SU-DHL-6 (cell line): ENCODE results near the gene CTSS.

Experiments
- H2AFZ ChIP-seq: fragments of 200-600 bp; sonication (generic); 2 replicates; pipeline ENCODE4 v1.6.1; 2014; ENCODE audit warnings: low read depth, mild to moderate bottlenecking, moderate library complexity, mixed read lengths, antibody characterized with exemption, low read length; ENCODE audit not compliant: severe bottlenecking
- H3F3A ChIP-seq: fragments of 200-600 bp; shearing (Covaris generic); 2 replicates; pipeline ENCODE4 v1.6.0; 2016; ENCODE audit warnings: antibody characterized with exemption, mild to moderate bottlenecking; ENCODE audit not compliant: insufficient read depth
- H3K27ac ChIP-seq: fragments of 200-600 bp; sonication (generic); 2 replicates; pipeline ENCODE4 v1.5.1; 2016; ENCODE audit warnings: low read depth, mild to moderate bottlenecking, low read length, moderate library complexity, mixed read lengths
- H3K27me3 ChIP-seq: fragments of 200-600 bp; sonication (generic), shearing (Covaris generic); 2 replicates; pipeline ENCODE4 v1.6.0; 2014; ENCODE audit warnings: mild to moderate bottlenecking, low read length
- H3K36me3 ChIP-seq: fragments of 200-600 bp; sonication (generic); 2 replicates; pipeline ENCODE4 v1.6.1; 2014; ENCODE audit warnings: mild to moderate bottlenecking, low read length, mixed read lengths
- H3K4me2 ChIP-seq: fragments of 300-600, 200-600 bp; shearing (Covaris generic), sonication (generic); 2 replicates; pipeline ENCODE4 v1.6.0; 2014; ENCODE audit warnings: low read length, low read depth, mild to moderate bottlenecking; ENCODE audit not compliant: poor library complexity, severe bottlenecking
- H3K4me3 ChIP-seq: fragments of 200-600 bp; sonication (generic); 2 replicates; pipeline ENCODE4 v1.5.1; 2014; ENCODE audit warnings: antibody characterized with exemption, low read length, mild to moderate bottlenecking, mixed read lengths; ENCODE audit not compliant: insufficient read depth, poor library complexity, severe bottlenecking
- H3K79me2 ChIP-seq: fragments of 200-600 bp; sonication (generic); 2 replicates; pipeline ENCODE4 v1.6.1; 2014; ENCODE audit warnings: mild to moderate bottlenecking, low read length, moderate library complexity; ENCODE audit not compliant: insufficient read depth
- H3K9ac ChIP-seq: fragments of 200-600 bp; sonication (generic); 2 replicates; pipeline ENCODE4 v1.7.0; 2014; ENCODE audit warnings: mild to moderate bottlenecking, low read length
- H3K9me2 ChIP-seq: fragments of 200-600 bp; sonication (generic); replicated peaks from 2 replicates; pipeline ENCODE4 v1.6.1; 2014; ENCODE audit warnings: low read length; ENCODE audit not compliant: insufficient read depth
- H3K9me3 ChIP-seq: fragments of 200-600 bp; sonication (generic); 2 replicates; pipeline ENCODE4 v1.6.1; 2014; ENCODE audit warnings: low read length, mixed read lengths; ENCODE audit not compliant: insufficient read depth
- H4K20me1 ChIP-seq: fragments of 200-600 bp; sonication (generic); 2 replicates; pipeline ENCODE4 v1.6.1; 2014; ENCODE audit warnings: low read depth, mild to moderate bottlenecking, antibody characterized with exemption, low read length, moderate library complexity, mixed read lengths
- EZH2phosphoT487 ChIP-seq: fragments of 200-600 bp; sonication (generic), shearing (Covaris generic); conservative IDR thresholded peaks from 2 replicates; pipeline ENCODE4 v1.6.1; 2018; ENCODE audit warnings: mild to moderate bottlenecking, antibody characterized with exemption, low read length, moderate library complexity, mixed read lengths
- TF ChIP-seq, protein P1 (sequence below): fragments of 200-600 bp; sonication (generic); IDR thresholded peaks from one replicate; pipeline ENCODE4 v1.5.1; 2017; ENCODE audit warnings: antibody characterized with exemption, mild to moderate bottlenecking, low read length, moderate library complexity; ENCODE audit not compliant: insufficient read depth, poor library complexity, severe bottlenecking

The CTSS gene

DNA sequence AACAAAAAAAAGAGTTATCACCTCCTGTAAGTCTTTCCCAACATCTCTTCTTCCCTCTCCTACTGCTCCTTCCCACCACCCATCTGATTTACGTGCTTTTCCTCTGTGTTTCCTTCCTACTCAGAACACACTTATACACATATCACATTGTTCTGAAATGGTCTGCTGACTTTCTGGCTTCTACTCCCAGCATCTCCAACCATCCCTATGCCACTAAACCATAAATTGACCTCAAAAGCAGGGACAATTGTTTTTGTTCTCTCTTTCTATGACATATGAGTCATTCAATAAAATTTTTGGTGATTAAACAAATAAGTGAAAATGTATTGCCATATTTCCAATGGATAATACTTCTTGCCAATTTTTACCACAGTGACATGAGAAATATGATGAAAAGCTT is 76.8 kb downstream of the CTSS start:
- Histone ChIP-seq H2AFZ (no peak overlapping the region), H3F3A (0 out of 2 replicates have a peak, but pooled peaks cover 6% of the 10 kb centered on the region), H3K9me3 (no peaks in the 10 kb centered on the region), H4K20me1 (no peaks in the 10 kb centered on the region), H3K4me2 (no peak overlapping the region), H3K9ac (no peak overlapping the region), H3K9me2 (no peaks in the 10 kb centered on the region), H3K79me2 (no peaks in the 10 kb centered on the region), H3K4me3 (no peak overlapping the region), H3K27me3 (no peaks in the 10 kb centered on the region), H3K36me3 (peaks cover 17% of the 10 kb centered on the region), H3K27ac (no peak overlapping the region)
- TF ChIP-seq, protein P1, sequence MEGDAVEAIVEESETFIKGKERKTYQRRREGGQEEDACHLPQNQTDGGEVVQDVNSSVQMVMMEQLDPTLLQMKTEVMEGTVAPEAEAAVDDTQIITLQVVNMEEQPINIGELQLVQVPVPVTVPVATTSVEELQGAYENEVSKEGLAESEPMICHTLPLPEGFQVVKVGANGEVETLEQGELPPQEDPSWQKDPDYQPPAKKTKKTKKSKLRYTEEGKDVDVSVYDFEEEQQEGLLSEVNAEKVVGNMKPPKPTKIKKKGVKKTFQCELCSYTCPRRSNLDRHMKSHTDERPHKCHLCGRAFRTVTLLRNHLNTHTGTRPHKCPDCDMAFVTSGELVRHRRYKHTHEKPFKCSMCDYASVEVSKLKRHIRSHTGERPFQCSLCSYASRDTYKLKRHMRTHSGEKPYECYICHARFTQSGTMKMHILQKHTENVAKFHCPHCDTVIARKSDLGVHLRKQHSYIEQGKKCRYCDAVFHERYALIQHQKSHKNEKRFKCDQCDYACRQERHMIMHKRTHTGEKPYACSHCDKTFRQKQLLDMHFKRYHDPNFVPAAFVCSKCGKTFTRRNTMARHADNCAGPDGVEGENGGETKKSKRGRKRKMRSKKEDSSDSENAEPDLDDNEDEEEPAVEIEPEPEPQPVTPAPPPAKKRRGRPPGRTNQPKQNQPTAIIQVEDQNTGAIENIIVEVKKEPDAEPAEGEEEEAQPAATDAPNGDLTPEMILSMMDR, result no peak
- no peak for TF ChIP-seq EZH2phosphoT487

DNA sequence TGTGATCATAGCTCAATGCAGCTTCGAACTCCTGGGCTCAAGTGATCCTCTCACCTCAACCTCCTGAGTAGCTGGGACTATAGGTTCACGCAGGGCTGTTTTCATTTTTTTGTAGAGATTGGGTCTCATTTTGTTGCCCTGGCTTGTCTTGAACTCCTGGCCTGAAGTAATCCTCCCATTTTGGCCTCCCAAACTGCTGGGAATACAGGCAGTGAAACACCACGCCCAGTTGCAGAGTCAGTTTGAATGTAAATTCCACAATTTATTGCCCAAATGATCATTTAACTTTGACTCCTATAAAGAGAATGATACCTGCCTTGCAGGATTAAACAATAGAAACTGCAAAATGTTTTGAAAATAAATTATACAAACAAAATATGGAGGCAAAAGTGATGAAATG is 79.3 kb downstream of the CTSS start:
- H4K20me1 ChIP-seq, result no peaks in the 10 kb centered on the region
- H3K4me3 ChIP-seq, result no peak overlapping the region
- TF ChIP-seq, protein P1, result no peak
- TF ChIP-seq EZH2phosphoT487, result no peak
- no peak overlapping the region for H3K4me2 ChIP-seq
- H3K27me3 ChIP-seq, result no peaks in the 10 kb centered on the region
- no peaks in the 10 kb centered on the region for H3K9me3 ChIP-seq
- no peaks in the 10 kb centered on the region for H3K79me2 ChIP-seq
- no peak overlapping the region for H2AFZ ChIP-seq
- H3K27ac ChIP-seq, result no peak overlapping the region
- no peaks in the 10 kb centered on the region for H3K36me3 ChIP-seq
- H3F3A ChIP-seq, result no peaks in the 10 kb centered on the region
- no peaks in the 10 kb centered on the region for H3K9me2 ChIP-seq
- H3K9ac ChIP-seq, result no peak overlapping the region

DNA sequence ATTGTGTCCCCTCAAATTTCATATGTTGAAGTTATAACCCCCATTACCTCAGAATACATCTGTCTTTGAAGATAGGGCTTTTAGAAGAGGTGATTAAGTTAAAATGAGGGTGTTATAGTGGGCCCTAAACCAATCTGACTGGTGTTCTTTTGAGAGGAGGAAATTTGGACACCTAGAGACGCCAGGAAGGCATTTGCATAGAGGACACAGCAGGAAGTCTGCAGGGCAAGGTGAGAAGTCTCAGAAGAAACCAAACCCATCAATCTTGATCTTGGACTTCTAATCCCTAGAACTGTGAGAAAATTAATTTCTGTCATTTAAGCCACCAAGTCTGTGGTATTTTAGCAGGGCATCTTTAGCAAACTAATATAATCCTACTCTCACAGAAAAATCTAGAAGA is 81.7 kb downstream of the CTSS start:
- Histone ChIP-seq H3K9me2 (no peaks in the 10 kb centered on the region), H3K36me3 (no peaks in the 10 kb centered on the region), H3F3A (0 out of 2 replicates have a peak, but pooled peaks cover 2% of the 10 kb centered on the region), H3K27me3 (no peaks in the 10 kb centered on the region), H2AFZ (no peak overlapping the region), H3K79me2 (no peaks in the 10 kb centered on the region), H3K27ac (no peak overlapping the region), H3K4me2 (no peak overlapping the region), H3K9ac (no peak overlapping the region), H3K9me3 (no peaks in the 10 kb centered on the region), H4K20me1 (no peaks in the 10 kb centered on the region), H3K4me3 (no peak overlapping the region)
- TF ChIP-seq, protein P1, result no peak
